ENCODE results near the gene SORCS3.

DNA sequence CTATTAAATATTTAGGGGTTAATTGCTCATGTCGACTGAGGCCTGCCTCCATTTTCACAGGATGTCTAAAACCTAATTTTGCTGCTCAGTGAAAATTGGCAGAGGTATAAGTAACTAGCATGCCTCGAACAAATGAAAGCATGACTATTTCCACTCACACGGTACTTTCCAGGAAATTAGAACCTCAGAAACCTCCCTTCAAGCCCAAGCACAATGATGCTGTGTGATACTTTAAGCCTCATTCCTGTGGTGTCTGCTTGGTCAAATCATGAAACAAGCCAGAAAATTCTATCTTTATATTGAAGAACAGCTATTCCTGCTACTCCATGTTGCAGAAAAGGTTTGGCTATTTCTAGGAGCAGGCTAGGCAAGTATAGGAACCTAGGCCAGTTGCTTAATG is 203.0 kb downstream of the SORCS3 start:
- TF ChIP-seq CTCF (IDR thresholded peaks at IDR 0.05), result no peak
- TF ChIP-seq EZH2 (IDR thresholded peaks at IDR 0.05; ENCODE audit: borderline replicate concordance, insufficient read depth, low read depth, low read length, poor library complexity, severe bottlenecking), result no peak

All from B cell (primary cell).